ENCODE results near the gene RGS8.

DNA sequence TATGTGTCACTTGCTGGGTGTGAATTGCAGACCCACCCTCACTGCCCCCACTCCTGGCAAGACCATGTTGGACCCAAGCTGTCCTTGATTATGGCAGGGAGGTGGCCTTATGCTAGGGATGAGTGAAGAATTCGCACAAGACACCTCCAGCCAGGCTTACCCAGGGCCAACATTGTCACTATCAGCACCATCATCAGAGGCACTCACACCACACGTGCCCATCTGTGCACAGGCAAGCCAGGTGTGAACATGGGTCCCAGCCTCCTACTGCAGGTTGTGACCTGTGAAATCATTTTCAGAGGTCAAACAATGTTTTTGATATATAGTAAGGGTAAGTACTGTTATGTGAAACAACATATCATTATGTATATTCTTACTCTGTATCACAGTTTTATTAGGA is 20.3 kb upstream of the RGS8 start:
- TF ChIP-seq POLR2A (IDR thresholded peaks at IDR 0.05; ENCODE audit: low read depth, low read length) = no peak
- no peak for TF ChIP-seq TAF1 (IDR thresholded peaks at IDR 0.05; ENCODE audit: borderline replicate concordance, low read depth, low read length)

Measured in GM12892 (cell line).